DMS114 treated with DMSO at 0.1 percent for 48 hours (cell line): ENCODE results near the gene FAT1.
"Not testable (repeated sequence)": the region's sequence is repeated elsewhere in the genome, so short reads cannot be mapped to it uniquely, and the experiment has no call there.

Experiments
- DNase-seq: peaks from one replicate; lab custom pipeline; 2025; ENCODE audit not compliant: unreplicated experiment; lab: John Stamatoyannopoulos, UW

FAT1 gene

DNA sequence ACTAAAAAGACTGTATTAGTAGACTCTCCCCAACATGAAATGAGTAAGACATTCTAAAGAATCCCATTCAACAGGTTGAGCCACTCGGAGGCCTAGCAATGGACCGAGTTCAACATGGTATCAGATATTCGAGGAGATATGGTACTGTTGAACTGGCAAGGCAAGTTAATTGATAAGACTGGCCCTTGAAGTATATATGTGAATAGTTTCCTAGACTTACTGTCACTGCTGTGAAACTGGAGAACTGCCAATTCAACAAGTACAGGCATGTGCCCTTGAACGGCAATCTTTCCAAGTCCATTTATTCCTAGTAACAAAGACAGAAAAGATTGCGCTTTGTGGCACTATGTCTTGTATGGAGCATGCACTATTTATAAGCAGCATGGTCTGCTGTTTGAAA, 24.4 kb downstream of the FAT1 start:
- no peak for DNase-seq

DNA sequence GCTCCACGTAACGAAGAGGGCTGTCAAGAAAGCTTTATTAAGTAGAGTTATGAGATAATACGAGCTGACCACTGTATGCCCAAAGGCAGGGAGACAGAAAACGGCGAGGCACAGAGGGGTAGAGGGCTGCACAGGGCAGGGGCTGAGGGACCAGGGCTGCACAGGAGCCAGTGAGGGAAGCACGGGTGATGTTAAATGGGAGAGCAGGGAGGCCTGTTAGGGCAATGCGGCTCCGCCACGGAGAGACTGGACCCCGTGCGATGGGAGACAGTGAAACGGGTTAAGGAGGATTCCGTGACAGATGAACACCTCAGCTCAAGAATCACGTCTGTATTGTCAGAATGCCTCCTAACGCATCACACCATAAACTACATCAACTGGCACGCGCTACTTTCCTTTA, 25.1 kb downstream of the FAT1 start:
- no peak for DNase-seq

- DNase-seq, result no peak
Measured at GRCh38 chr4:186698028-186698427, 25.6 kb downstream of the FAT1 start.

DNA sequence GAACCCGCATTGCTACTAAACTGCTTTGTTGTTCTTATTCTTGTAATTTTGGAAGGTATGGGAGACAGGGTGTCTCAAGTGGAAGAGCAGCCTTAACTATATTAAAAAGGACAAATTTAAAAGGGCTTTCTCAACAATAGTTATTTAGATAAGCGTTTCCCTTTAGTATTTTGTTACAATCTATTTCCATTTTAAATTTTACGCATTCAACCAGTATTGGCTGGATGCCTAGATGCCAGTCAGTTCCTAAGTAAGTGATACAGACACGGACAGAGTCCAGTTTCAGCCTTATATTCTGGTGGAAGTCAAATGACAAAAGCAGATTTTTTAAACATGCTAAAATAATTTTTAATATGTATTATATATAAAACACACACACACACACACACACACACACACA, 28.3 kb downstream of the FAT1 start:
- no peak for DNase-seq

DNA sequence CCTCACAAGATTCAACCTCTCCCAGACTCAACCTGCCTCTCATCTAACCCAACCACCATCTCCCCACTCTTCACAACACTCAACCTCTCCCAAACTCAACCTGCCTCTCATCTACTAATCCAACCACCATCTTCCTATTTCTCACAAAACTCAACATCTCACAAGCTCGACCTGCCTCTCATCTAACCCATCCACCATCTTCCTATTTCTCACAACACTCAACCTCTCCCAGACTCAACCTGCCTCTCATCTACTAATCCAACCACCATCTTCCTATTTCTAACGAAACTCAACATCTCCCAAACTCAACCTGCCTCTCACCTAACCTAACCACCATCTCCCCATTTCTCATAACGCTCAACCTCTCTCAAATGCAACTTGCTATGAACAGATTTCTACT, 29.8 kb downstream of the FAT1 start:
- no peak for DNase-seq

DNA sequence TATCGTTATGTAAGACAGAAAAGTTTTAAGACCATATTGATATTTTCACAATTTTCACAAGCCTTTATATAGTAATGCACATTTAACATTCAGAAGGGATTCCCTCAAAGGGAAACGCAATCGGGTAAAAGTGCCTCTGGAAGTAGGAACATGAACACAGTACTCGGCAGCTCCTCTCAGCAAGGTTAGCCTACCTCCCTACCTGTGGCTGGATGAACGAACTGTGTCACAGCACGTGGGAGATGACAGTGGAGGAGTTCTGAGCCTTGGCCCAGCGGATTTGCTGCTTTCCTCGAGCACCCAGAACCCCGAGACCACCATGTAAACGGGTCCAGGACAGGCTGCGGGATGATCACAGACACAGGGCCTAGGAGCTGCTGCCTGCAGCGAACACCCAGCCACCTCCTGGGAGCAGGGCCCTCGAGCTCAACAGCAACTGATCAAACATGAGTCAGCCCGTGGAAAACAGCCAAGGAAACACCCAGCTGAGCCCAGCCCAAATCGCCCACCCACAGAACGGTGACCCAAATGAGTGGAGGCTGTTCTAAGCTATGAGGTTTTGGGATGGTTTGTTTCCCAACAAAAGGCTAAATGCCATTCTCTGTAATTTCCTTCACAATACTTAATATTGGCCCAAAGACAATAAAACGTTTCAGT, 30.4 kb downstream of the FAT1 start:
- no peak for DNase-seq

- DNase-seq, result no peak
Measured at GRCh38 chr4:186691396-186691795, 32.3 kb downstream of the FAT1 start.

DNA sequence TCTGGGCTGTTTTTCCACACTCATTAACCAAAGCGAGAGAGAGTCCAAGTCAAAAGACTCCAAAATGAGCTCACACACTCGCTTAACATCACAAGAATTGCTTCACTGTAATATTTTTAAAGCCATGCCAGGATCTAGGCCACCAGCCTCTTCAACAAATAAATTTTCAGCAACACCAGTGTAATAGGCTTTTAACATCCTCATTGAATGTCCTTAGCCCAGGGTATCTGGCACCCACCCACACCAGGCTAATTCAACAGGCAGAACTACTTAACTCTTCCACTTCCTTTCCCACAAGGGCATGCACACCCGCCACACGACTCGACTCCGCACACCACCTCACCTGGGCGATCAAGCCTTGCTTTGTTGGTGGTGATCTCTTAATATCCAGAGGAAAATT, 34.2 kb downstream of the FAT1 start:
- DNase-seq, result no peak

DNA sequence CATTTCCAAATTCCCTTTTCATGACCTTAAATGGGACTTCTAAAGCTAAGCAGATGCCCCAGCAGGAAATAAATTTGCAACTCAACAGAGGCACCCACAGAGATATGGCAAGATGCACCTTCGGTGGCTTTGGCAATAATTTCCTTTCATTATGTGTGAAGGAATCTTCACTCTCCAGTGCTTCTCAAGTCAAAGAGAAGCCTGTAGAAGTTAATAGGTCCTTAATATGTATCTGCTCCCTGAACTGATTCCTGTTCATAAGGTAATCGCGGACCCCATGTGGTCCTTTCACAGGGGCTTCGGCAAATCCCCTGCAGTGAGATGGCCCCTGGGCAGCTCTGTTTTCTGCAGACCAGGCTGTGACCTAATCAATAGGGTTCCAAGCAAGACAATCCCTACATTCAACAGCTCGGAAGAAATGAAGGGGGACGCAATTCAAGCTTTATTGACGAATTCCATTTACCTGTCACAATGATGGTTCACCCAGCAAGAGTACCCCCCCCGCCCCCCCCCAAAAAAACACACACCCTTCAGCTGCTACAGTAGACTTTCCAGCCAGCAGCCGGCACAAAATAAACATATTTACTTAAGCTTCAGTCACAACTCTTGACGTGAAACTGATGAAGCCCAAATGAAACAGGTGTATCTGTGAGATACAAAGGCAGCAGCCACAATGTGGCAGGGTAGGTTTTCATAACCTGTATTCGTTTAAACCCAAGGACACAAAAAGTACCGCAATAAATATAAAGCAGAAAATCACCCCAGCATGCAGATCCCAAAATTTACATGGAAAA, 35.3 kb downstream of the FAT1 start:
- no peak for DNase-seq

GRCh38 chr4:186687265-186687664, 36.4 kb downstream of the FAT1 start:
- DNase-seq, result no peak

DNA sequence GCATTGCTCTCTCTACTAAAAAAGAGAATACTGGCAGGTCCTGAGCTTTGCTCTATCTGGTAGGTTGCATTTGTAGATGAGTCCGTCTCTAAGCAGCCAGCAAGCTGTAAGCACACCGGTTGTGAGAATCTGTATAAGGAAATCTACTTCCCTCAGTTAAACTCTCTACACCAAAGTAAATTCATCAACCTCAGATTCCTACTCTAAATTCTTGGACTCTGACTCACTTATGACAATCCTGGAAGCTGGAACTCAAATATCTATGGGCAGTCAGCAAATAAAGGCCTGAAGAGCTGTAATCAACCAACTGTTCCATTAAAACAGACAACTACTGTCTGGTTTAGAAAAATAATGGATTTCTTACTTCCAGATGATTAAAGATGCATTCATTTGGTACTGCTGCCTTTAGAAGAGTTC, 37.9 kb downstream of the FAT1 start:
- no peak for DNase-seq

DNA sequence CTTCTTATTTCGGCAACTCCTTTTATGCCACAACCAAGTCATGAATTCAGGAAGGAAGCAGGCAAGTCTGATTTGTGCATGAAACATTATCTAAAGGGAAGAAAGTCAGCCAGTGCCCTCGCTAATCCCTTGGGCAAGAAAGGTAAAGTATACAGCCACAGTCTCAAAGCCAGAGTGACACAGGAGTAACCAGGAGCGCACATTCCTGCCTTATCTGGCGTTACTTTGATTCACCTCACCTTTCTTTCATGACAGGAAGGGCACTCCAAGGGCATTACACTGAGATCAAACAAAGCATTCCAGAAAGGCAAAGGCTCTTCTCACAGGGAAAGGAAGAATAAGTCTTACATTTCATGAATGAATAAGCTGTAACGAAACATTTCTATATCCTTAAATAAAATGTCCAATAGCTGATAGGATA, 38.8 kb downstream of the FAT1 start:
- no peak for DNase-seq

- no peak for DNase-seq
Measured at GRCh38 chr4:186684220-186684619, 39.4 kb downstream of the FAT1 start.

- no peak for DNase-seq
Measured at GRCh38 chr4:186680641-186681040, 43.0 kb downstream of the FAT1 start.

- DNase-seq, result no peak
Measured at GRCh38 chr4:186676531-186677161, 47.0 kb downstream of the FAT1 start.

DNA sequence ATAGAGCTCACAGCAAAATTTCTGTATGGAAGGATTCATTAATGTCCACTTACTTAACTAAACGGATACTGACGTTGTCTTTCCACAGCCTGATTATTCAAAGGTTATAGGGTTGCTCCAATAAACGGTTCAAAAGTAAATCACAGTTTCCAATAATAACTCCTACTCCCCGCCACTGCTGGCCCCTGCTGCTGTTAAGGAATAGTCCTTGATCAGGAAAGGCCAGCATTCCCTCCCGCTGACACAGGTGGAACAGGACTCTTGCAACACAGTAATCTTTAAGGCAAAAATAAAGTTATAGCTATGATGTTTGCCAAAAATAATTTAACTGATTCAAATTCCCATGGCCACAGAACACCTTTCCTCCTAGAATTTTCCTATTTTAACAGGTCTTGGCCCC, 53.9 kb downstream of the FAT1 start:
- DNase-seq, result no peak

DNA sequence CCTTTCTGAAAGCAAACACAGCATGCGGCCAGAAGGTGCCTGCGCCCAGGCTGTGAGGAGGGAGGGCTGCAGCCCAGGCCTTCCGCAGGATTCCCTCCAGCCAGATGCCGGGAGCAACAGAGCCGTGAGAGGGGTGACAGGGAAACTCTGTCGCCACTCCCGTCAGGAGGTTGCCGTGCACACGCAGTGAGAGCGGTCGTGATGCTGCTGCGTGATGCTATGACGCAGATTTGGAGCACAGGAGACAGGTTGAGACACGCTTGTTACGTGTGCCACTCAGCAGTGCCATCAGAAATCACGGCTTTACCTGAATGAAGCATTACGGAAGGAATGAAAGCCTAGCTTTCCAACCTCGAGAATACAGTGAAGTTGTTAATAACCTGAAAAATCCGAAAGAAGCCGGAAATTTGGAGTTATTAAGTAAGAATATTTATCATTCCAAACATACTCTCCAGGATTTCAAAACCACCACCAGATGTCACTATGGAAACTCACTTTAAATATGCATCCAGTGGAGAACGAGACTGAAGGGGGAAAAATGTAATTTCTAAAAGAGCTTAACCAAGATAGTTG, 54.4 kb downstream of the FAT1 start:
- DNase-seq, result peak; percentile 20

DNA sequence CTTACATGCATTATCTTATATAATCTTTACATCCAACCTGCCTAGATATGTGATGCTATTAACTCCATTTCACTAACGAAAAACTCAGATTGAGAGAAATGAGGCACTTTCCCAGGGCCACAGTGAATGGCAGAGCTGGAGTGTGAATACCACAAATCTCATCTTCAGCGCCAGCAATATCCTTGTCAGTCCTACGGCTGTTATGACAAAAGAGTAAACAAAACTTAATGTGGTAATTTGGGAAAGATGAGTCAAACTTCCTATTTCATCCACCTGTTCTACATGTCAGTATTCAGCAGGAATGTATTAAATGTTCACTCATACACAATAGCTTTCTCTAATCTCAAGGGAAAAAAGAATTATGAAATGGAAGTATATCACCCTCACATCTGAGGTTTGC, 56.9 kb downstream of the FAT1 start:
- no peak for DNase-seq

DNA sequence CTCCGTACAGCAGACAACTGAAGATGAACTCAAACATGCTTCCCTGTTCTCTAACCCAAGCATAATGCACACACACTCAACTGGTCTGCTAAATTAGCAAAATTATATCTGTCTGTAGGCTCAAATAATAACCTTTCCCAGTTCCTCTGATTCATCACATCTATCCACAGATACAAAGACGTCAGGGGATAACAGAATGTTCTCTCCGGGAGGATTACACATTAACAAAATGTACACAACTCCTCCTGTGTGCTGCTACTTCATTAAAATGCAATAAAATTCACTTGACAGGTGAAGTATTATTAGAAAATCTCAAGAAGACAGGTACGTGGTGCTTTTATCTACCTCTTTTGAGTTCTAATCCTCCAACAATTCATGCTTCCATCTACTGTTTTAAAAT, 57.4 kb downstream of the FAT1 start:
- no peak for DNase-seq

DNA sequence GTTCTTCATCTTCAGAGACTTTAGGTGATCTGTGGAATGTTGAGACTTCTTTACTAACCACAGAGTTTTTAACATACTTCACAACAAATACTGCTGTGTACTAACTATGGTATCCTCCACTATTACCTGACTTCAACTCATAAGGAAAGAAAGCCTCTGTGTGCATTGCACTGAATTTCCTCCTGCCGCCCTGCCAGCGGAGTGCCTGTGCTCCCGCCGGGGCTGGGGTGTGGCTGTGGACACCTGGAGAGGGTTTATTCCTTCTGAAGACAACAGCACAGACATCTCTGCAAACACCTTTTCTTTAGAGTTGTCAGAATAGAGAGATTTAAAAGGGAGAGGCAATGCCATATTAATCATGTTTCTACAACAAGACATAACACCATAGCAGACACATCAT, 63.3 kb downstream of the FAT1 start:
- no peak for DNase-seq

DNA sequence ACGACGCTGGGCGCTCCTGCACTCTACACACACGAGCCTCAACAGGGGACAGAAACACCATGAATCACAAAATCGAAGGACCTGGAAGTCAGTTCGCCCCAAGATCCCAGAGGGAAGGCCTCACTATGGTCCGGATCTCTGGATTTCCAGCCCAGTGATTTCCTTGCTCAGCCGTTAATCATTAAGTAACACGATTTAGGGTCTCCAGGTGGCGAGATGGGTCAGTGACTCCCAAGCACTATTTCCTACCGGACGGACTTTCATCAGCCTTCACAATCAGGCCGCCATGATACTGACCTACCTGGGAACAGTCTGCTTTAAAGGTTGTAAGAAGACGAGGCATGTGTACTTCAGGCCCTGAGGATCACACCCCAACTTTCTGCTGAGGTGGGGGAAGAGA, 63.7 kb downstream of the FAT1 start:
- no peak for DNase-seq

DNA sequence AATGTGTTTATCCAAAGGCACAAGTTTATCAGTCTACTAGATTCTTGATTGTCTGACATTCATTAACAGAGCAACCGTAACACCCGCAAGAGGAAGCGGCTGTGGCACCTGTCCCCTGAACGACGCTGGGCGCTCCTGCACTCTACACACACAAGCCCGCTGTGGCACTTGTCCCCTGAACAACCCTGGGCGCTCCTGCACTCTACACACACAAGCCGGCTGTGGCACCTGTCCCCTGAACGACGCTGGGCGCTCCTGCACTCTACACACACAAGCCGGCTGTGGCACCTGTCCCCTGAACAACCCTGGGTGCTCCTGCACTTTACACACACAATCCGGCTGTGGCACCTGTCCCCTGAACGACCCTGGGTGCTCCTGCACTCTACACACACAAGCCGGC, 64.2 kb downstream of the FAT1 start:
- not testable (repeated sequence) for DNase-seq
